GM21447 (cell line): ENCODE results near the gene IP6K1.
A peak's percentile ranks its signal among the peaks of the same experiment; 100 is the strongest.
"Not testable (repeated sequence)": the region's sequence is repeated elsewhere in the genome, so short reads cannot be mapped to it uniquely, and the experiment has no call there.

Experiments used
- ATAC-seq: cut with Tn5 transposase; IDR thresholded peaks from one replicate; pipeline ENCODE4 v1.9.1; 2021; ENCODE audit not compliant: unreplicated experiment

IP6K1 gene

DNA sequence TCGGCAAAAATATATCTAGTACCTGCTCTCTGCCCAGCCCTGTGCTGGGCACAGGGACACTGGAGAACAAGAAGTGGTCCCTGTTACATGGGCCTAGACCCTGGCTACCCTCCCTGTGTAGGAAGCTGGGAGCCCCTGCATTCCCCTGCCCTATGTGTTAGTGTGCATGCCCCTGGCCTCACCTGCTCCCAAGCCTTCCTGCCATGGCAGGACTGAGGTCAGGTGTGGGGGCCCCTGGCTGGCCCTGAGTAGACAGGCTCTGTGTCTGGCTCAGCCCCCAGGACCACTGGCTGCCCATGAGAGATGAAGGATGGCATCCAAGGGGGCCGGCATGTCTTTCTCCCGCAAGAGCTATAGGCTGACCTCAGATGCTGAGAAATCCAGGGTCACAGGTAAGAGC lies 95.5 kb downstream of the IP6K1 start:
- ATAC-seq, result not testable (repeated sequence)

DNA sequence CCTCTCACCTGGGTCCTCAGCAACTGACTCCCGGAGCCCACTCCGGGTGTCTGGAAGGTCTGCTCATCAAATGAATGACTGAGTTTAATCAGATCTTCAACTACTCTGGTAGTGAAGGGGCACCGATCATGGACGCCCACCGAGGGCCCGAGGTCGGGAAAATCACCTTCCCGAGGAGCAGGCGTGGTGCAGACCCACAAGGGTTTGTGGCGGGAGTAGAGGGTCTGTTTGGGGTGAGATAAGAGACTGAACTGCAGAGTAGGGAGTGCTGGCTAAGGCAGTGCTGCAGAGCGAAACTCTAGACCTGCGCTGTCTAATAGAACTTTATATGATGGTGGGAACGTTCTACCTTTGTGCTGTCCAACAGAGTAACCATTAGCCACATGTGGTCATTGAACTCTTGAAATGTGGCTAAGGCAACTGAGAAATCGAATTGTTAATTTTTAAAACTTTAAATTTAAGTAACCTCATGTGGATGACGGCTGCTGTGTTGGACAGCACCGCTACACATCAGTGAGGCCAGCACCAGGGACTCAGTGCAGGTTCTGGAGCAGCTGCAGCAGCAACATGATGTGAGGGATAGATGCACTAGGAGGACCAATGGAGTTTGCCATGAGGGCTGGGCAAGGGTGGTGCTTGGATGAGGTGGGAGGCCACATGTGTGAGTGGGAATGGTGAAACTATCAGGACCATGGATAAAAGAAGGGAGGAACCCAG lies 96.3 kb downstream of the IP6K1 start:
- ATAC-seq, result peak; percentile 18

DNA sequence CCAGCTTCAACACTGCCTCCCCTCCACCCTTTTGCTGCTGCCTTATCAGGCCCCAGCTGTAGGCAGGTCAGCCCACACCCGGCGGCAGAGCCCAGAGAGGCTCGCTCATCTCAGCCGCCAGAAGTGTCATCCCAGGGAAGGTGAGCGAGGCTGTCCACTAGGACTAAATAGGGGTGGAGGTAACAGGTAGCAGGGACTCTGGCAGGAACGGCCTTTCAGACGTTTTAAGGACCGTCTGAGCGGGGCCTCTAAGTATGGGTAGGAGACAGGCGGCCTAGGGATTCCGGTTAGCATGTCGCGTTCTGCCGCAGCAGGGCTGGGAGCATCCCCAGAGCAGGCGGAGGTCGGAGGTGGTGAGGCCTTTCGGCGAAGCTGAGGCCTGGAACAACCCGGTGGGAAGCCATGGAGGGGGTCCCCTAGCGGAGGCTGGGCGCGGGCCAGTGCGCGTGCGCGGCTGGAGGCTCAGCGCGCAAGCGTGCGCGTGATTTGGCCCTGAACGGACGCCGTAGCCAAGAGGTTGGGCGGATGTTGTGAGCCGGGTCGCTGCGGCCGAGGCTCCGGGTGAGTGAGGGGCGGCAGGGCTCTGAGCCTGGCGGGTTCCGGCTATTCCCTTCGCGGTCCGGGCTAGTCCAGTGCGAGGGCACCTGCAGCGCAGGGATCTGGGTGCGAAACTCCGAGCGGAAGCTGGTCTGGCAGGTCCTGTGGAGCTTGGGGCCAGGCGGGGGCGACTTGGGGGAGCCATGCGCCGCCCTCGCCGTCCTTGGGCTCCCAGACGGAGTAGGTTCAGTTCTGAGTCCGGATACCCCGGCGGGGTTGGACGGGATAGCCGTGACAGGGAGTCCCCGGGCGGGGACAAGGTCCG lies 97.1 kb downstream of the IP6K1 start, which contains the start of the genes MST1 and RNF123:
Gene MST1, minus strand, starts transcription at position 429 of the 862 bp plus-strand sequence. CDS start 783 bp downstream, outside the sequence.
Gene RNF123, plus strand, starts transcription at position 512 of the 862 bp plus-strand sequence. CDS start 1,609 bp downstream, outside the sequence.
- peak; percentile 54 for ATAC-seq

DNA sequence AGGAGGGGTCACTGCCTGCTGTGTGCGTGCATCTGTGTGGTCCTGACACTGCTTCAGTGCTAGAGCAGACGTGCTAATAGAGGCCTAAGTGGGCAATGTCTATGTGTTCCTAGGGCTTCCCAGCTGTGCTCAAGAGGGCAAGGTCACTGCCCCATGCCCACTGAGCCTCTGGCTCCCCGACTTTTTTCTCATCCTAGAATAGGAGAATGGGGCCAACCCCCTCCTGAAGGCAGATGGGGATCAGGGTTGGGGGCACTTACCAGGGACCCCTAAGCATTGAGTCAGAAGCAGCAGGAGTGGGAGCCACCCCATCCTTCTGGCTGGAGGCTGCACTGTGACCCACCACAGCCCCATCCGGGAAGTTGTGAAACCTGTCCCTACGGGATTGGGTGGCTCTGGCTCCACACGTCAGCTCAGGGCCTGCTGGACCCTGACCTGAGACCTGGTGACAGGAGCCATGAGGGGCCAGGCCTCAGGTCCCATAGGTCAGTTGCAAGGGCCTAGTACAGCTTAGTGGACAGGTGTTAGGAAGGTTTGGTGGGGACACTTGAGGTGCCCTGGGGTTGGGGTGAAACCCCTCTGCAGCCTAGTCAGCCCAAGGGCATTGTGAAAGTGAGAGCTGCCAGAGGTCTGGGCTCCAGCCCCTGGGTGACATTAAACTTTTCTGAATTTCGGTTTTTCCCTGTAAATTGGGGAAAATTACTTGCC lies 97.8 kb downstream of the IP6K1 start:
- ATAC-seq, result not testable (repeated sequence)

- ATAC-seq, result not testable (repeated sequence)
Observed at GRCh38 chr3:49687424-49687795, 98.9 kb downstream of the IP6K1 start.

DNA sequence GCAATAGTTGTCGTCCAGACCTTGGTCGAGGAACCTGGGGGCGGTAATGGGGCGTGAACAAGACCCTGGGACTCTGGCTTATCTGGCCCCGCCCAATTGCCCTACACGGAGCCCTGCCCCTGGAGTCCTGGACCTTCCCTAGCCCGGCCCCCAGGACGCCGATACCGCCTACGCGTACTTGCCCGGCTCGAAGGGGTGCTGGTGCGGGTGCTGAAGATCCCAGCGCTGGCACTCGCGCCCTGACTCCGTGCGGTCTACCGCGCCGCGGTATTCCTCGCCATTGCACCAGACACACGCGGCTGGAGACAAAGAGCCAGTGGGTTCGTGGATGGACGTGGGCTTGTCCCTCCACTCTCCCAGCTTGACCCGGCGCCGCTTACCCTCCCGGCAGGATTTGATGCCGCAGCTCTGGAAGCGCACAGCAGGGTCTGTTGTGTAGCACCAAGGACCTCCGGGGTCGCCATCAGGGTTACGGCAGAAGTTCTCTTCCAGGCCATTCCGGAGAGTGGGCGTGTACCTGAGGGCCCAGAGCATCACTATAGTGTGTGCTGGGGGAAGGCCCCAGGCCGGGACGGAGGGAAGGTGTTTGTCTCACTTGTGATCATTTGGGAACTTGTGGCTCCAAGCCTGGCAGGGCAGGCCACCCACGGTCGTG lies 99.4 kb downstream of the IP6K1 start:
- ATAC-seq, result not testable (repeated sequence)

GRCh38 chr3:49686346-49686745 lies 100.0 kb downstream of the IP6K1 start:
- ATAC-seq, result not testable (repeated sequence)

DNA sequence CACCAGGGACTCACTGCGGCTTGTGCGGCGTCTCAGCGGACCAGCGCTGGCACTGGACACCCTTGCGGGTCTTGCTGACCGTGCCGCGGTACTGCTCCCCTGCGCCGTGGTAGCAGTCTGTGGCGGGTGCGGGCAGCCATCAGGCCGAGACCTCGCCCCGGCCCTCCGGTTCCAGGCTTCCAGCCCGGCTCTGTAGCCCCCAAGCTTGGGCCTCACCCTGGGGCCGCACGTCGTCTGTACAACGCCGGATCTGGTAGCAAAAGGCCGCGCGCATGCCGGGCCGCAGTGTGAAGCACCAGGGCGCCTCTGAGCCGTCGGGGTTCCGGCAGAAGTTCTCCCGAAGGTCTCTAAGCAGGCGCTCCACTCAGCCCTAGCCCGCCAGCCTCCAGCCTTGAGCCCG lies 100.5 kb downstream of the IP6K1 start:
- ATAC-seq, result not testable (repeated sequence)

DNA sequence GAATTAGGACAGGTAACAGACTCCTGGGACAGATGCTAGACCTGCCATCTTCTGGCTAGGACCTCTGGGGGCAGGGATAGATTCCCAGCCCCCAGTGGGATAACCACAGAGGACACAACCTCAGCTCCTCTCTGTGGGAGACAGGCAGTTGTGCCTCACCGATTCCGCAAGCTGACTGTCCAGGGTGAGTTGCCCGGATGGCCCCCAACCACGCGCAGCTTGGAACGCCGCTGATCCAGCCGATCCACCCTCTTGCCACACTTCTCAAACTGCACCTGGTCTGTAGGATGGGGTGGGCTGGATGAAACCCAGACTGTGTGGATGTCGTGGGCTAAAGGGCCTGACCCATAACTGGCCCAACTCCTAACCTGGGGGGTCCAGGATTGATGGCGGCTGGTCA lies 101.2 kb downstream of the IP6K1 start:
- not testable (repeated sequence) for ATAC-seq

DNA sequence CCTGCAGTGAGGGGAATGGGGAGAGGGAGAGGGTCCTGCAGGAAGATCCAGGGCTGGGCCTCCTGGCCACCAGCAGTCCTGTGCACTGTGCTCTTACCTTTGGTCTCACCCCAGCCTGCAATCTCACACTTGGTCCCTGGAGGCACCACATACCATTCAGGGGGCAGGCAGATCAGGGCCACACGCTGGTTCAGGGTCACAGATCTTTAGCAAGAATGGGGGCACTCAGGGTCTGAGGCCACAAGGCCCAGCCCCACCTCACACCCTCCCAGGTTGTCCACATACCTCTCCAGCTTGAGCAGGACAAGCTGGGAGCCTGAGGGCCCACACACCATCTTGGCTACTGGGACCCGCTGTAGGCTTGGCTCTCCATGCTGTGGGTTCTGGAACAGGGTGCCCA lies 101.9 kb downstream of the IP6K1 start:
- ATAC-seq, result not testable (repeated sequence)

DNA sequence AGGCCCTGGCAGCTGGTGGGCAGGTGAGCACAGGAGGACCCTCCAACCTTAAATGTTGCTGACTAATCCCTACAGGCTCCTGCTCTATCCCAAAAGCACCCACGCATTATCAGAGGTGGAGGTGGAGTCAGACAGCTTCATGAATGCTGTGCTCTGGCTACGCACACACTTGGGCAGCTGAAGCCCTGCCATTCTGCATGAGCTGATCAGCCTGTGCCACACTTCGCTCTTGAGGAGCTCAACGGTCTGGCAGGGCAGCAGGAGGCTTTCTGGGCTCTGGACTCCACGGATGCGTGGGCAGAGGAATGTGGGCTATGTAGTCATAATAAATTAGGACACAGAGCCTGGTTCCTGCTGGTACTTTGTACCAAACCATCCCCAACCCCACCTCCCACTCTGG lies 103.2 kb downstream of the IP6K1 start:
- ATAC-seq, result no peak

DNA sequence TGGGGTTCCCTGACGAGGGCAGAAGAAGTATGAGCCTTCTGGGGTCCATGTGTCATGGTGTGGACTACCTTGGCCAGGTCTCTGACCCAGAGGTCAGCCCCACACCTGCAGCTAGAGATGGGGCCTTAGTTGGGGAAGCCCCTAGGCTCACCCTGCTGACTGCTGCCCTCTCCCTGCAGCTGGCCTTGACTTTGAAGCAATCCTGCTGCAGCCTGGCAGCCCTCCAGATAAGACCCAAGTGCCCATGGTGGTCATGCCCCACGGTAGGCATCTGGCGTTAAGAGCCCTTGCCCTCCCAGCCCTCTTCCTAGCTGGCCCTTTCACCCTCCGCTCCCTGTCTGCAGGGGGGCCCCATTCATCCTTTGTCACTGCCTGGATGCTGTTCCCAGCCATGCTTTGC lies 104.8 kb downstream of the IP6K1 start:
- ATAC-seq, result no peak

- ATAC-seq, result no peak
Observed at GRCh38 chr3:49681232-49681522, 105.2 kb downstream of the IP6K1 start.

DNA sequence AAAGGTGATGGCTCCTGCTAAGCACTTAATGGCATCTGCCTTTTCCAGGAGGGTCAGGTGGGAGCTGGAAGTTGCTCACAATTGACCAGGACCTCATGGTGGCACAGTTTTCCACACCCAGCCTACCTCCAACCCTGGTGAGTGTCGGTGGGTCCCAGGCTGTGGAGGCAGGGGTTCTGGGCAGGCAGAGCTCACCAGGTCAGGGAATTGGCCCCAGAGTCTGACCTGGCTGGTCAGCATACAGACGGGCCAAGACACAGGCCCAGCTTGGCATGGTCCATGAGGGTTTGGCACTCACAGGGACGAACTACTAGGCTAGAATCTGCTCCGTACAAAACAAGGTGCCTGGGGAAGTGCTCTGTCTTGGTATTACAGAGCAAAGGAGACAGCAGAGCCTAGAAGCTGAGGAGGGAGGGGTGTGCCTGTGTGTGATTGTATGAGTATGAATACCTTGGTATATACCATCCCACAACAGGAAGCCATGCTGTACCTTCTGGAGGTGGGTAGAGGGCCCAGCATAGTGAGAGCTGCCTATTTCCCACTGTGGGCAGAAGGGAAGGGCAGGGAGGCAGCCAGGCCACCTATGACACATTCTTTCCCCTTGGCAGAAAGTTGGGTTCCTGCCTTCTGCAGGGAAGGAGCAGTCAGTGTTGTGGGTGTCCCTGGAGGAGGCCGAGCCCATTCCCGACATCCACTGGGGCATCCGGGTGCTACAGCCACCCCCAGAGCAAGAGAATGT lies 105.7 kb downstream of the IP6K1 start:
- no peak for ATAC-seq

GRCh38 chr3:49675912-49676311 lies 110.4 kb downstream of the IP6K1 start:
- no peak for ATAC-seq

- peak; percentile 13 for ATAC-seq
Observed at GRCh38 chr3:49674497-49674983, 111.8 kb downstream of the IP6K1 start.
